Fibroblast of lung (primary cell): ENCODE data around the gene LPIN3. TPM values are rescaled to one million over a fixed set of nuclear protein-coding genes. Genes with fewer than 3 reads are reported as not detected.

Source experiments
- DNase-seq, 2 donors: peaks; one replicate each; pipeline versions ENCODE4 v3.0.0 to v3.0.0-alpha.2; 2010; ENCODE audit warnings: low read depth in 2 of 2
- H2AFZ ChIP-seq: 2 replicates; pipeline ENCODE4 v1.5.1; 2012; ENCODE audit warnings: low read length, control low read depth, inconsistent platforms
- H3K27ac ChIP-seq: 2 replicates; pipeline ENCODE4 v1.5.1; 2011; ENCODE audit warnings: low read length, control low read depth; ENCODE audit not compliant: insufficient read depth
- H3K27me3 ChIP-seq: 2 replicates; pipeline ENCODE4 v1.5.1; 2011; ENCODE audit warnings: mild to moderate bottlenecking, low read length; ENCODE audit not compliant: control insufficient read depth, insufficient read depth
- H3K36me3 ChIP-seq: 2 replicates; pipeline ENCODE4 v1.5.1; 2011; ENCODE audit warnings: low read length; ENCODE audit not compliant: control insufficient read depth, insufficient read depth
- H3K4me1 ChIP-seq: 2 replicates; pipeline ENCODE4 v1.5.1; 2011; ENCODE audit warnings: low read length; ENCODE audit not compliant: control insufficient read depth, insufficient read depth; ENCODE audit errors: extremely low read depth
- H3K4me2 ChIP-seq: 2 replicates; pipeline ENCODE4 v1.5.1; 2011; ENCODE audit warnings: low read length, control low read depth; ENCODE audit not compliant: insufficient read depth; ENCODE audit errors: extremely low read depth
- H3K4me3 ChIP-seq, 4 experiments: fragments of 200-600 bp in 1 of 4; sonication (generic) in 1 of 4; replicated peaks in 1 of 4; 2 replicates each; pipeline ENCODE4 v1.5.1; 2011 to 2016; ENCODE audit warnings: low read length in 4 of 4, low read depth in 3 of 4, mild to moderate bottlenecking in 3 of 4, control low read depth in 2 of 4, inconsistent platforms in 1 of 4, mixed read lengths in 1 of 4; ENCODE audit not compliant: insufficient read depth in 1 of 4; ENCODE audit errors: control extremely low read depth in 1 of 4
- H3K79me2 ChIP-seq: 2 replicates; pipeline ENCODE4 v1.5.1; 2012; ENCODE audit warnings: mild to moderate bottlenecking, low read length, inconsistent platforms; ENCODE audit not compliant: control insufficient read depth, insufficient read depth
- H3K9ac ChIP-seq: 2 replicates; pipeline ENCODE4 v1.5.1; 2011; ENCODE audit warnings: mild to moderate bottlenecking, low read length, control low read depth; ENCODE audit not compliant: insufficient read depth
- H3K9me3 ChIP-seq: 2 replicates; pipeline ENCODE4 v1.5.1; 2012; ENCODE audit warnings: low read depth, low read length; ENCODE audit not compliant: control insufficient read depth, insufficient read depth
- H4K20me1 ChIP-seq: 2 replicates; pipeline ENCODE4 v1.5.1; 2011; ENCODE audit warnings: low read length; ENCODE audit not compliant: control insufficient read depth, insufficient read depth; ENCODE audit errors: extremely low read depth
- CTCF ChIP-seq, 2 donors: IDR thresholded peaks in 1 of 2; conservative IDR thresholded peaks in 1 of 2; 1 replicate in 1 of 2; 2 replicates in 1 of 2; pipeline ENCODE4 v1.5.1; 2011 to 2012; ENCODE audit warnings: low read length in 2 of 2, control low read depth in 1 of 2, inconsistent platforms in 1 of 2, low read depth in 1 of 2, mild to moderate bottlenecking in 1 of 2
- EZH2 ChIP-seq: IDR thresholded peaks from 2 replicates; pipeline ENCODE4 v1.5.1; 2012; ENCODE audit warnings: low read length, control low read depth, mild to moderate bottlenecking; ENCODE audit errors: missing control alignments
- polyA plus RNA-seq, 2 donors: library from polyadenylated mRNA; depleted of rRNA in 1 of 2; stranded (reverse) in 1 of 2; unstranded in 1 of 2; fragments of >200 nt; gene quantifications; 2 replicates each; pipeline ENCODE4 v1.2.1, GENCODE V29; 2011 to 2012; ENCODE audit warnings: missing spikeins in 1 of 2
- total RNA-seq: library from RNA; depleted of rRNA; stranded (reverse); fragments of >200 nt; gene quantifications from 2 replicates; pipeline ENCODE4 v1.2.1, GENCODE V29; 2014

Gene LPIN3
- total and polyA plus RNA-seq, 2 donors (not counting 1 experiment from before 2014, with no cell fraction given) = 4.7 to 5.1 TPM

GRCh38 chr20:41304002-41304401 is 36.6 kb upstream of the LPIN3 start:
- no peak overlapping the region for H3K9ac ChIP-seq
- H3K27me3 ChIP-seq = no peaks in the 10 kb centered on the region
- H3K27ac ChIP-seq = no peak overlapping the region
- H3K4me2 ChIP-seq = no peak overlapping the region
- peaks cover 80% of the 10 kb centered on the region for H3K79me2 ChIP-seq
- no peak for DNase-seq
- TF ChIP-seq CTCF (conservative IDR thresholded peaks at IDR 0.05 in 1 of 2, IDR thresholded peaks at IDR 0.05 in 1 of 2; ENCODE audit: low read depth in 1 of 2, low read length in 2 of 2) = no peak
- no peak for TF ChIP-seq EZH2
- H3K4me3 ChIP-seq = no peak overlapping the region
- no peaks in the 10 kb centered on the region for H4K20me1 ChIP-seq
- H2AFZ ChIP-seq = no peak overlapping the region
- no peaks in the 10 kb centered on the region for H3K9me3 ChIP-seq
- peaks cover 11% of the 10 kb centered on the region for H3K4me1 ChIP-seq
- peaks cover 2% of the 10 kb centered on the region for H3K36me3 ChIP-seq

GRCh38 chr20:41304424-41305079 is 36.1 kb upstream of the LPIN3 start:
- Histone ChIP-seq H3K27me3 (no peaks in the 10 kb centered on the region), H3K79me2 (peaks cover 86% of the 10 kb centered on the region), H3K9me3 (no peaks in the 10 kb centered on the region), H3K4me1 (peaks cover 16% of the 10 kb centered on the region), H3K9ac (no peak overlapping the region), H4K20me1 (no peaks in the 10 kb centered on the region), H2AFZ (no peak overlapping the region), H3K4me3 (no peak overlapping the region), H3K36me3 (peaks cover 2% of the 10 kb centered on the region), H3K27ac (no peak overlapping the region), H3K4me2 (no peak overlapping the region)
- DNase-seq = no peak
- TF ChIP-seq EZH2 = no peak
- no peak for TF ChIP-seq CTCF (conservative IDR thresholded peaks at IDR 0.05 in 1 of 2, IDR thresholded peaks at IDR 0.05 in 1 of 2; ENCODE audit: low read depth in 1 of 2, low read length in 2 of 2)

- Histone ChIP-seq H3K4me2 (no peak overlapping the region), H3K4me3 (no peak overlapping the region), H3K9ac (no peak overlapping the region), H3K36me3 (peaks cover 2% of the 10 kb centered on the region), H3K9me3 (no peaks in the 10 kb centered on the region), H3K27ac (no peak overlapping the region), H4K20me1 (no peaks in the 10 kb centered on the region), H3K27me3 (no peaks in the 10 kb centered on the region), H3K4me1 (peaks cover 22% of the 10 kb centered on the region), H2AFZ (no peak overlapping the region), H3K79me2 (peaks cover 80% of the 10 kb centered on the region)
- no peak for TF ChIP-seq CTCF (conservative IDR thresholded peaks at IDR 0.05 in 1 of 2, IDR thresholded peaks at IDR 0.05 in 1 of 2; ENCODE audit: low read depth in 1 of 2, low read length in 2 of 2)
- no peak for TF ChIP-seq EZH2
- no peak for DNase-seq
Observed at GRCh38 chr20:41306061-41306727, 34.4 kb upstream of the LPIN3 start.
